Activated CD4-positive, alpha-beta T cell treated with anti-CD3 and anti-CD28 coated beads for 1 hour (primary cell): ENCODE results near the gene ZNF593OS.
A peak's percentile ranks its signal among the peaks of the same experiment; 100 is the strongest.

ENCODE experiments used
- DNase-seq: peaks from one replicate; pipeline ENCODE4 v3.0.0-alpha.2; 2020

ZNF593OS gene

GRCh38 chr1:26158271-26158907, 13.2 kb downstream of the ZNF593OS start:
- DNase-seq = no peak

DNA sequence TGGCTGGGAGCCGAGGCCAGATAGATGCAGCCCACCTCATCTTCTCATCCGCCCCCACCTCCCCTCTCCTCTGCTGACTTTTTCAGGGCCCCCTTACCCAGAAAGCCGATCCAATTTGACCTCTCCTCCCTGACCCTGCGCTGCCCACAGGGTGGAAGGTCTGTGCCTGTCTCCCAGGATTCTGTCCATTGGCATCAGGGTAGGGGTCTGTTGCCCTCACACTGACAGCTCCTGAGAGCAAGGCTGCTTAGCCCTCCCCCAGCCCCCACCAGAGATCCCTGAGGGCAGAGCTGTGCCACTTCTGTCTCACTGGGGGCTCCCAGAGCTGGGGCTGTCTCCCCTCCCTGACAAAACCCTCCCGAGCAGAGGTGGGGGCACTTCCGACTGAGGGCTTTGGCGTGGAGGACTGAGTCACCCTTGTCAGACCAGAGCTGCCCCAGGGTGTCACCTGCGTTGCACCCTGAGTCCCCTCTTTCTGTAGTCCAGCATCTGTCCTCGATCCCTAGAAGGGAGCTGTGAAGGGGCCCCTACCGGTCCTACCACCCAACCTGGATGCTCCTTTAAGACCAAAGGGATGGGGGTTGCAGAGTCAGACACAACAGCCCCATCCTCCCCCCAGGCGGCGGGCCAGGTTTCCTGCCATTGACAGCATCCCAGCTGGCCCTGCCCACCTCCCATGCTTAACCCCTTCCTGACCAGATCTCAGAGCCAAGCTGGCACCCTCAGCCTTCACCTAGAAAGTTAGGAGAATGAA, 15.2 kb downstream of the ZNF593OS start:
- no peak for DNase-seq

DNA sequence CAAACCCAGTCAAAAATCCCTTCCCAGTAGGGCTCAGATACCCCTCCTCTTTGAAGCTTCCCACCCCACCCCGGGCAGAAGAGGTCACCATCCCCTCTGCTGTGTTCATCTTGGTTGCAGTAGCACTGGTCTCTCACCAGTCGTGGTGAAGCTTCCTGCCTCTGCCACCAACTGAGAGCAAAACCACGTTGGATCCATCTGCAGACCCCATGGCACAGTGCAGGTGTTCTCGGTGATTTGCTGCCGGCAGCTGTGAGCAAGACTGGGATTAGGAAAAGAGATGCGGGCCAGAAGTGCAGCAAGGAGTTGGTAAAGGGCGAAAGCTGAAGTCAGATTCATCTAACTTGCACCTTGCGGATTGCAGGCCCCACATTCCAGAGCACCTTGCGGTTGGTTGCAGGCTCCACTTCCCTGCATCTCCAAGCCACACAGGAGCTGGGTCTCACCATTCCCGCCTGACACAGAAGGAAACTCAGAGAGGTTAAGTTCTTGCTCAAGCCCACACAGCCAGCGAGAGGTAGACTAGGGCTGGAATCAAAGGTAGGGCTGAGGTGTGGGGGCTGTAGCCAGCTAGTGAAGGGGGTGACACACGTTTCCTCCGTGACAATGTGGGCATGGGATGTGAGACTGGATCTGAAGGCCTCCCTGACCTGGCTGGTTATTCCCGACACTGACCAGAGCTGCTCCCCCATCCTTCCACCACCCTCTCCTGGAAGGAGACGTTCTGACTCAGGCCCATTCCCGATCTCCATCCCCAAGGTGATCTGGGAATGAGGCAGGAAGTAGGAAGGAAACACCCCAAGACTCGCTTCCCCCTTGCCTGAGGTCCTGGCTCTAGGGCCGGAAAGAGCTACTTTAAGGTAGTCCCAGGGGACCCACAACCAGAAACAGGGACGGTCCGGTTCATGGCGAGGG, 16.0 kb downstream of the ZNF593OS start:
- DNase-seq = no peak

DNA sequence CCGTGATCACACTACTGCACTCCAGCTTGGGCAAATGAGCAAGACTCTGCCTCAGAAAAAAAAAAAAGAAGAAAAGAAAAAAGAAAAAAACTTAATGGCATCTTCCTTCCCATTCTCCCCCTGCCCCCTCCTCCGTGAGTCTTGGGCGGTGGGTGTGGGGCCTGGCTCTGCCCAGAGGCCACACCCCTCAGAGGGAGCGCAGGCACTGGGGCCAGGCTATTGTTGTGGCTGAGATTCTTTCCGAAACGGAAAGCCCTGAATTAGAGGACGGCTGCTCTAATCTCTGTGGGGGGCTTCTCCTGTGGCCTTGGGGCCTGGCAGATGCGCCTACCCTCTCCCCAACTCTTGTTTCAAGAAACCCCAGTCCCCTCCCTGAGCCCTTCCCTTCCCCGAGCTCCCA, 16.9 kb downstream of the ZNF593OS start:
- no peak for DNase-seq

- DNase-seq = no peak
Measured at GRCh38 chr1:26153966-26154532, 17.6 kb downstream of the ZNF593OS start.

DNA sequence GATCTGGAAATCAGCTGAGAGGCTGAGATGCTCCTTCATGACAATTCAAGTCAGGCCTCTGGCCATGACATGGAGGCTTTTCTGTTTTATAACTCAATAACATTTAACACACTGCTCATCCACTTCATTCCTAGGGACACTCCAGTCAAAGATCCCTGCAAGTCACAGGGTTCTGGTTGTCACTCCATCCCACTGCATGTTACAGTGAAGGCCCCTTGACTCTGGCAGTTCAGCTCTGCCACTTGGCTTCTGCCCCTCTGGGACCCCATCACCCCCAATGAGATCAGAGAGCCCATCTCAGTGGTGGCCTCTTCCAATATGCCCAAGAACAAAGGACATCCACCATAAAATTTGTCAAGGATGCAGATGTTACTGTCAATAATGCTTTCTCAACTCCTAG, 22.7 kb downstream of the ZNF593OS start:
- DNase-seq = no peak

- no peak for DNase-seq
Measured at GRCh38 chr1:26145960-26146294, 25.7 kb downstream of the ZNF593OS start.

- DNase-seq = peak; percentile 62
Measured at GRCh38 chr1:26145041-26145959, 26.3 kb downstream of the ZNF593OS start.

GRCh38 chr1:26142159-26142558, 29.5 kb downstream of the ZNF593OS start:
- DNase-seq = no peak

DNA sequence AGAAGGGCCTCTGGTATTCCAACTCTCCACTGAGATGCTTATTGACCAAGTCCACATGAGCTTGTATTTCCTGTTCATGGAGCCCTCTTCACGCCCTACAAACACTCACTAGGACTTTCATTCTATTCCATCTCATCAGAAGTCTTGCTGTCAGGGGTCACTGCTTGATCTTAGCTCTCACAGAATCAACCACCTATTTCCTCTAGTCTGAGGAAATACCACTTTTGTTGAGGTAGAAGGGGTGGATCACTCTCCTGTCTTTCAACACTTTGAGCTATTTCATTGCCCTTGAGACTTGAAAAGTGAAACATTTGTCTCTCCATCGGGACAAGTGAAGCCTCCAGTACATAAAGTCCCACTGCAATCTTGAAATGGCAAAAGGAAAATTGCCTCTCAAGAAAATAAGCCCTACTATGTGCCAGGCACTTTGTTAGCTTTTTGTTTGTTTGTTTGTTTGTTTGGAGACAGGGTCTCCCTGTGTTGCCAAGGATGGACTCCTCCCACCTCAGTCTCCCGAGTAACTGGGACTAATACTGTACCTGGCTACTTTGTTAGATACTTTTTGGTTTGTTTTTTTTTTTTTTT, 32.6 kb downstream of the ZNF593OS start:
- no peak for DNase-seq

- no peak for DNase-seq
Measured at GRCh38 chr1:26134466-26134865, 37.2 kb downstream of the ZNF593OS start.

DNA sequence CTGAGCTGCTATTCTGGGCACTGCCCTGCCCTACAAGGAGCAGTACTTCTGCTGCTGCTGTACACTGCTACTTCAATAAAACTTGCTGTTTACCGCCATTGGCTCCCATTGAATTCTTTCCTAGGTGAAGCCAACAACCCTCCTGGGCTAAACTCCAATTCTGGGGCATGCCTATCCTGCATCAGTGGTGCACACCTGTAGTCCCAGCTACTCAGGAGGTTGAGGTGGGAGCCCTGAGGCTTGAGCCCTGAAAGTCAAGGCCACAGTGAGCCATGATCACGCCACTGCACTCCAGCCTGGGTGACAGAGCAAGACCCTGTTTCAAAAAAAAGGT, 38.8 kb downstream of the ZNF593OS start:
- no peak for DNase-seq

GRCh38 chr1:26132128-26132833, 39.4 kb downstream of the ZNF593OS start:
- DNase-seq = no peak

DNA sequence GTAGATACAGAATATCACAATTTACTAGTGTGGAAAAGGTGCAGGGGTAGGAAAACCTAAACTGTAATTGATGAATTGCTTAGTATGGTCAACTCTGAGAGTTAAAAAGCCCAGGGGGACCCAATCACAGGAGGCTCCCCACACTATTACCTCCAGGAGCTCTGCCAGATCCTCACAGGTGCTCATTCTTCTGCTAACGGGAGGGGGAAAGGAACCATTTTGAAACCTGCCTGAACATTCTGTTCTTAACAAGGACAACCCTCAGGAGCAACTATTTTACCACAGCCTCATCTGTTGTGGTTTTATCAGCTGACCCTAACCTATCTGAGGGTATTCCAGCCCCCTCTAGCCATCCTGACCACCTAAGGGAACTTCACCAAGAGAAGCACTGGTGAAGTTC, 40.9 kb downstream of the ZNF593OS start:
- no peak for DNase-seq

GRCh38 chr1:26129778-26130177, 41.9 kb downstream of the ZNF593OS start:
- DNase-seq = no peak

DNA sequence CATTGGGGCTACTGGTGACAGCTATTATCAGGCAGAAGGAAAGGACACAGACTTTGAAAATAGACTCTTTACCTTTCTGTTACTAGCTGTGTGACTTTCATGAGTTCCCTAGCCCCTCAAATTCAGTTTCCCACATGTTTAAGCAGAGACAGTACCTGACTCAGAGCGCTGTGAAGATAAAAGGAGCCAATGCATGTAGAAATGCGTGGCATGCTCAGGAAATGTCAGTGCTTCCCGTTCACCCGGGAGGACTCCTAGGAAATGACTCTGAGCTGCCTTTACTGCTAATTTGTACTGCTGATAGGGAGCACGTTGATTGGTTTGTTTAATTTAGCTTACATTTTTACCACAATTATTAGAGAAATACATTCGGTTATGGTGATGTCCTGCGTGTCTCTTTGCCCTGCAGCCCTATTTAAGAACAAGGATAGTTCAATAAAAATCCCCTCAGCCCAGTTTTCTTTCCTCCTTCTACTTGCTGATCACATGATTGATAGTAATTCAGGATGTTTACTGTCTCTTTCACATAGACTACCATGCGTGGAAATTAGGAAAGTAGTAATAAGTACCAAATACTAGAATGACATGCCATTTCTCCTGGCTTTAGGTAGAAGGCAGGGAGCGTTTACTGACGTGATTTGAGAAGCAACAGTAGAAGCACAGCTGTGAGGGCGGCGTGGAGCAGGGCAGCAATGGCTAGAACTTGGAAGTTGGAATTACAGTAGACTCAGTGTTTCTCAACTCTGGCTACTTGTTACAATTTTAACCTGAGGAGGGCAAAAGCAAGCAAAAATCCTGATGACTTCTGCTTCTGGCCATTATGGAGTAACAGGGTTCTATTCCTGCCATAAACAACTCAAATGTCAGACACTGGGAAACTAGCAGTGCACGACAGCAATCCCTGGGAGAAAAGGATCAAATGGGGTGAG, 44.1 kb downstream of the ZNF593OS start:
- DNase-seq = no peak

- DNase-seq = peak; percentile 24
Measured at GRCh38 chr1:26126321-26127084, 45.1 kb downstream of the ZNF593OS start.

- no peak for DNase-seq
Measured at GRCh38 chr1:26125946-26126320, 45.7 kb downstream of the ZNF593OS start.

GRCh38 chr1:26125382-26125781, 46.2 kb downstream of the ZNF593OS start:
- no peak for DNase-seq
